ENCODE results near the gene RAD1. TPM values are rescaled to one million over a fixed set of nuclear protein-coding genes. Genes with fewer than 3 reads are reported as not detected.

The RAD1 gene
- polyA plus RNA-seq, 3 donors, result 8.5 to 9.6 (median 9.4) TPM

- H3K4me2 ChIP-seq (replicated peaks; ENCODE audit: extremely low read depth, low read length, poor library complexity, severe bottlenecking), result no peak overlapping the region
- H3K27me3 Mint-ChIP-seq (ENCODE audit: low read depth in 3 of 3), result no peaks in the 10 kb centered on the region
- H2AFZ ChIP-seq (ENCODE audit: insufficient read depth, low read depth, low read length, poor library complexity, severe bottlenecking), result no peak overlapping the region
These were observed 51.4 kb downstream of the RAD1 start for GRCh38 chr5:34863946-34864345.

DNA sequence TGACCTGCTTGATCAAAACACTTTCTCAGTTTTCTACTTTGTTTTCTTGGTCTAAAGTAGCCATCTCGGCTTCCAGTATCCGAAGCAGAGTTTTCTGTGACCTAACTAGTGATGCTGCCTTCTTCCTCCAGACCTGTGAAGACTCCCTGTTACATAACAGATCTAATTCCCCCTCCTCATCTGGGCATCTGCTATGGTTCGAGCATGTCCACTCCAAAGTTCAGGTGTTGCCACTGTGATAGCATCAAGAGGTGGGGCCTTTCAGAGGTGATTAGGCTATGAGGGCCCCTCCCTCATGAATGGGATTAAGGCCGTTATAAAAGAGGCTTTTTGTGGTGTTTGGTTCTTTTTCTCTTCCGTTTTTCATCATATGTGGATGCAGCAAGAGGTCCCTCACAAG lies 56.1 kb downstream of the RAD1 start:
- Mint-ChIP-seq H3K4me1 (no peaks in the 10 kb centered on the region), H3K4me3 (no peak overlapping the region)
- intact Hi-C loops (cut with micrococcal nuclease), result no loop called here

More at GRCh38 chr5:34863946-34864345, 51.4 kb downstream of the RAD1 start:
- H3K4me3 Mint-ChIP-seq, result no peak overlapping the region
- Histone ChIP-seq H3K36me3 (replicated peaks in 1 of 2; ENCODE audit: control insufficient read depth in 1 of 2, insufficient read depth in 2 of 2, low read length in 2 of 2) (no peaks in the 10 kb centered on the region), H3K79me2 (ENCODE audit: insufficient read depth, low read length) (no peaks in the 10 kb centered on the region), H3K27me3 (ENCODE audit: control insufficient read depth in 2 of 2, insufficient read depth in 2 of 2, low read length in 2 of 2) (no peaks in the 10 kb centered on the region), H3K9me3 (replicated peaks in 1 of 2; ENCODE audit: control insufficient read depth in 1 of 2, insufficient read depth in 1 of 2, low read length in 2 of 2) (no peaks in the 10 kb centered on the region), H3K27ac (ENCODE audit: low read depth in 1 of 2, low read length in 2 of 2) (no peak overlapping the region), H3K4me1 (ENCODE audit: control insufficient read depth in 1 of 2, insufficient read depth in 2 of 2, low read length in 2 of 2) (no peaks in the 10 kb centered on the region), H3K4me3 (replicated peaks in 1 of 3; ENCODE audit: low read depth in 2 of 3, low read length in 3 of 3) (no peak overlapping the region), H4K20me1 (ENCODE audit: insufficient read depth, low read length) (no peaks in the 10 kb centered on the region), H3K9ac (ENCODE audit: insufficient read depth, low read length, poor library complexity, severe bottlenecking) (no peak overlapping the region)
- no peak for DNase-seq
- intact Hi-C loops (cut with micrococcal nuclease), result no loop called here
- no CpG with 5 or more reads among the region's 3 CpGs for WGBS (ENCODE audit: insufficient coverage)
- no peaks in the 10 kb centered on the region for H3K9me3 Mint-ChIP-seq
- H3K36me3 Mint-ChIP-seq, result no peaks in the 10 kb centered on the region
- H3K27ac Mint-ChIP-seq, result no peak overlapping the region
- H3K4me1 Mint-ChIP-seq, result no peaks in the 10 kb centered on the region
- TF ChIP-seq CTCF (IDR thresholded peaks at IDR 0.05), result no peak

More for the DNA sequence above, 56.1 kb downstream of the RAD1 start:
- no peak for TF ChIP-seq CTCF (IDR thresholded peaks at IDR 0.05)
- no peaks in the 10 kb centered on the region for H4K20me1 ChIP-seq (ENCODE audit: insufficient read depth, low read length)
- H3K27me3 ChIP-seq (ENCODE audit: control insufficient read depth in 2 of 2, insufficient read depth in 2 of 2, low read length in 2 of 2), result no peaks in the 10 kb centered on the region
- H3K9ac ChIP-seq (ENCODE audit: insufficient read depth, low read length, poor library complexity, severe bottlenecking), result no peak overlapping the region
- H3K4me1 ChIP-seq (ENCODE audit: control insufficient read depth in 1 of 2, insufficient read depth in 2 of 2, low read length in 2 of 2), result no peaks in the 10 kb centered on the region
- no peaks in the 10 kb centered on the region for H3K36me3 ChIP-seq (replicated peaks in 1 of 2; ENCODE audit: control insufficient read depth in 1 of 2, insufficient read depth in 2 of 2, low read length in 2 of 2)
- no peak overlapping the region for H3K4me3 ChIP-seq (replicated peaks in 1 of 3; ENCODE audit: low read depth in 2 of 3, low read length in 3 of 3)
- no peak overlapping the region for H3K27ac Mint-ChIP-seq
- H2AFZ ChIP-seq (ENCODE audit: insufficient read depth, low read depth, low read length, poor library complexity, severe bottlenecking), result no peak overlapping the region
- no peaks in the 10 kb centered on the region for H3K36me3 Mint-ChIP-seq
- no peaks in the 10 kb centered on the region for H3K79me2 ChIP-seq (ENCODE audit: insufficient read depth, low read length)
- no peak overlapping the region for H3K4me2 ChIP-seq (replicated peaks; ENCODE audit: extremely low read depth, low read length, poor library complexity, severe bottlenecking)
- DNase-seq, result no peak
- H3K27me3 Mint-ChIP-seq (ENCODE audit: low read depth in 3 of 3), result peaks cover 0 to 2% (median 2%) of the 10 kb centered on the region in 3 donors
- H3K9me3 Mint-ChIP-seq, result peaks cover 0 to 3% (median 0%) of the 10 kb centered on the region in 7 donors
- H3K9me3 ChIP-seq (replicated peaks in 1 of 2; ENCODE audit: control insufficient read depth in 1 of 2, insufficient read depth in 1 of 2, low read length in 2 of 2), result no peaks in the 10 kb centered on the region
- WGBS (ENCODE audit: insufficient coverage), result 100% methylated on average over 2 of the region's 5 CpGs
- no peak overlapping the region for H3K27ac ChIP-seq (ENCODE audit: low read depth in 1 of 2, low read length in 2 of 2)
